Right lobe of liver (tissue), 6 donors: ENCODE data around the gene KRTAP10-4. TPM values are rescaled to one million over a fixed set of nuclear protein-coding genes. Genes with fewer than 3 reads are reported as not detected.

ENCODE experiments used
- ATAC-seq, 4 donors: fragments of 200-7000 bp; cut with Tn5 transposase; one replicate each; pipeline ENCODE4 v1.9.1; 2020; ENCODE audit warnings: mild to moderate bottlenecking in 4 of 4, moderate library complexity in 4 of 4
- DNase-seq, 3 donors: peaks; one replicate each; pipeline ENCODE4 v3.0.0-alpha.2; 2020
- H3K27ac ChIP-seq, 3 donors: fragments of 200-600 bp; one replicate each; pipeline ENCODE4 v1.8.0; 2022
- H3K27me3 ChIP-seq, 2 donors: fragments of 200-600 bp; one replicate each; pipeline ENCODE4 v1.8.0; 2022
- H3K36me3 ChIP-seq, 4 donors: fragments of 200-600 bp; sonication (generic) in 1 of 4; one replicate each; pipeline versions ENCODE4 v1.5.1 to v1.8.0; 2017 to 2022; ENCODE audit warnings: control low read depth in 1 of 4
- H3K4me1 ChIP-seq, 4 donors: fragments of 200-600 bp; sonication (generic) in 1 of 4; one replicate each; pipeline versions ENCODE4 v1.5.1 to v1.8.0; 2017 to 2022; ENCODE audit warnings: control low read depth in 1 of 4
- H3K4me3 ChIP-seq, 3 donors: fragments of 200-600 bp; one replicate each; pipeline ENCODE4 v1.8.0; 2022
- H3K9me3 ChIP-seq, 4 donors: fragments of 200-600 bp; sonication (generic) in 1 of 4; one replicate each; pipeline versions ENCODE4 v1.5.1 to v1.8.0; 2017 to 2022; ENCODE audit warnings: control low read depth in 1 of 4
- CTCF ChIP-seq, 4 donors: fragments of 200-600 bp in 3 of 4; fragments of 450-650 bp in 1 of 4; IDR thresholded peaks; one replicate each; pipeline versions ENCODE4 v1.5.1 to v1.8.0; 2016 to 2022; ENCODE audit warnings: antibody characterized with exemption in 4 of 4, mild to moderate bottlenecking in 2 of 4
- POLR2A ChIP-seq: fragments of 450-650 bp; IDR thresholded peaks from one replicate; pipeline ENCODE4 v1.6.1; 2017; ENCODE audit warnings: antibody characterized with exemption, mild to moderate bottlenecking
- WGBS: methylation state at CpG from one replicate; pipeline ENCODE4 v1.1.6; 2018; ENCODE audit warnings: low coverage, low lambda C conversion rate; ENCODE audit not compliant: insufficient coverage; ENCODE audit errors: missing lambda C conversion rate; 5-methylcytosine and 5-hydroxymethylcytosine counted together
- intact Hi-C, 2 donors: fragments of 100-400 bp; cut with DNase I; formaldehyde crosslinking; loops; one replicate each; pipeline versions ENCODE4 v1.11.2 to v1.14.1; 2022
- total RNA-seq, 6 experiments: library from RNA; depleted of rRNA in 2 of 6; stranded (reverse); fragments of >200 nt in 2 of 6; fragmentation: NEBNext Ultra II Directional in 3 of 6; extraction: Animal tissue kit (Norgen Biotek cat#: 25700) in 3 of 6; gene quantifications; one replicate each; pipeline versions ENCODE4 v1.1.0 to v1.2.4, GENCODE V29; 2016 to 2023
- donor health status: DM: no; HTN: yes; CAD: no.
- donor health status: DM: no; HTN: no; CAD: no.
- donor health status: DM: no; HTN: no; CAD: no.
- donor health status: DM: no; HTN: yes; CAD: no.
- donor health status: DM: no; HTN: yes; CAD: no.

KRTAP10-4 gene
- total RNA-seq, 6 experiments from 2014 or later = not detected

GRCh38 chr21:44601596-44602462 is 28.3 kb downstream of the KRTAP10-4 start:
- no peaks in the 10 kb centered on the region for H3K4me1 ChIP-seq
- no peaks in the 10 kb centered on the region for H3K27me3 ChIP-seq
- no peak for TF ChIP-seq CTCF (IDR thresholded peaks at IDR 0.05)
- H3K36me3 ChIP-seq = no peaks in the 10 kb centered on the region
- DNase-seq = no peak
- H3K27ac ChIP-seq = no peak overlapping the region
- peak in 1 of 4 donors; percentile 34 for ATAC-seq
- WGBS = 83% methylated on average over 13 of the region's 23 CpGs
- H3K4me3 ChIP-seq = no peak overlapping the region
- no peaks in the 10 kb centered on the region for H3K9me3 ChIP-seq
- intact Hi-C loops = no loop called here

- Histone ChIP-seq H3K36me3 (no peaks in the 10 kb centered on the region), H3K4me3 (no peak overlapping the region), H3K27ac (no peak overlapping the region), H3K27me3 (no peaks in the 10 kb centered on the region), H3K9me3 (no peaks in the 10 kb centered on the region), H3K4me1 (no peaks in the 10 kb centered on the region)
- intact Hi-C loops = no loop called here
- no CpG with 5 or more reads among the region's 21 CpGs for WGBS
- DNase-seq = no peak
- ATAC-seq = no peak
- TF ChIP-seq POLR2A = no peak
- no peak for TF ChIP-seq CTCF (IDR thresholded peaks at IDR 0.05)
These were observed 28.9 kb downstream of the KRTAP10-4 start for GRCh38 chr21:44602463-44602850.

- no peak for DNase-seq
- no peak for TF ChIP-seq POLR2A
These were observed 29.8 kb downstream of the KRTAP10-4 start for GRCh38 chr21:44603109-44603875.

GRCh38 chr21:44603911-44604310 is 30.4 kb downstream of the KRTAP10-4 start:
- Histone ChIP-seq H3K9me3 (no peaks in the 10 kb centered on the region), H3K27me3 (no peaks in the 10 kb centered on the region), H3K4me1 (no peaks in the 10 kb centered on the region), H3K4me3 (no peak overlapping the region), H3K27ac (no peak overlapping the region), H3K36me3 (no peaks in the 10 kb centered on the region)
- DNase-seq (no peak), ATAC-seq (no peak)
- WGBS = 33% methylated on average over 1 of the region's 8 CpGs
- TF ChIP-seq CTCF (IDR thresholded peaks at IDR 0.05) (no peak), POLR2A (no peak)
- intact Hi-C loops = no loop called here

More at GRCh38 chr21:44603109-44603875, 29.8 kb downstream of the KRTAP10-4 start:
- WGBS = 35% methylated on average over 4 of the region's 17 CpGs
- H3K4me1 ChIP-seq = no peaks in the 10 kb centered on the region
- peak in 1 of 4 donors; percentile 31 for ATAC-seq
- no peaks in the 10 kb centered on the region for H3K9me3 ChIP-seq
- H3K27me3 ChIP-seq = no peaks in the 10 kb centered on the region
- H3K4me3 ChIP-seq = no peak overlapping the region
- intact Hi-C loops = no loop called here
- H3K27ac ChIP-seq = no peak overlapping the region
- H3K36me3 ChIP-seq = no peaks in the 10 kb centered on the region

GRCh38 chr21:44606495-44606894 is 33.0 kb downstream of the KRTAP10-4 start:
- Histone ChIP-seq H3K4me3 (no peak overlapping the region), H3K27ac (no peak overlapping the region), H3K36me3 (no peaks in the 10 kb centered on the region), H3K4me1 (no peaks in the 10 kb centered on the region), H3K9me3 (no peaks in the 10 kb centered on the region), H3K27me3 (no peaks in the 10 kb centered on the region)
- 47% methylated on average over 3 of the region's 4 CpGs for WGBS
- intact Hi-C loops = no loop called here
- no peak for DNase-seq
- ATAC-seq = no peak
- TF ChIP-seq POLR2A (no peak), CTCF (IDR thresholded peaks at IDR 0.05) (no peak)
